Muscle of leg (tissue), 11 donors: ENCODE measurements around the gene INSM1. TPM values are rescaled to one million over a fixed set of nuclear protein-coding genes. Genes with fewer than 3 reads are reported as not detected.

Experiments
- DNase-seq: peaks from one replicate; pipeline ENCODE4 v3.0.0; 2013
- H3K27ac ChIP-seq: one replicate; pipeline ENCODE4 v1.5.1; 2013; ENCODE audit warnings: mild to moderate bottlenecking, low read length, control low read depth
- H3K27me3 ChIP-seq: one replicate; pipeline ENCODE4 v1.6.1; 2013; ENCODE audit warnings: low read length; ENCODE audit not compliant: control insufficient read depth, insufficient read depth
- H3K36me3 ChIP-seq: one replicate; pipeline ENCODE4 v1.6.1; 2013; ENCODE audit warnings: low read length; ENCODE audit not compliant: control insufficient read depth, insufficient read depth
- H3K4me1 ChIP-seq: one replicate; pipeline ENCODE4 v1.6.1; 2013; ENCODE audit warnings: low read length; ENCODE audit not compliant: control insufficient read depth, insufficient read depth
- H3K4me3 ChIP-seq: one replicate; pipeline ENCODE4 v1.5.1; 2013; ENCODE audit warnings: low read length, control low read depth
- H3K9me3 ChIP-seq: replicated peaks from 2 replicates; pipeline ENCODE4 v1.6.1; 2013; ENCODE audit warnings: low read depth, low read length; ENCODE audit not compliant: control insufficient read depth
- WGBS: methylation state at CpG from one replicate; pipeline ENCODE4 v1.1.5; 2013; ENCODE audit warnings: missing lambda C conversion rate; ENCODE audit not compliant: insufficient coverage; 5-methylcytosine and 5-hydroxymethylcytosine counted together
- polyA plus RNA-seq, 8 donors: library from polyadenylated mRNA; unstranded; fragments of 120-200 nt; gene quantifications; one replicate each; pipeline versions ENCODE4 v1.2.1 to v1.2.3, GENCODE V29; 2013; ENCODE audit warnings: inconsistent platforms in 1 of 8, low replicate concordance in 1 of 8; ENCODE audit not compliant: insufficient read length in 8 of 8, insufficient read depth in 1 of 8
- total RNA-seq: library from RNA; stranded (reverse); fragments of 120-200 nt; gene quantifications from one replicate; pipeline ENCODE4 v1.2.4, GENCODE V29; 2013

INSM1 gene
- total and polyA plus RNA-seq, 9 donors, result 0.04 to 0.48 (median 0.16) TPM

DNA sequence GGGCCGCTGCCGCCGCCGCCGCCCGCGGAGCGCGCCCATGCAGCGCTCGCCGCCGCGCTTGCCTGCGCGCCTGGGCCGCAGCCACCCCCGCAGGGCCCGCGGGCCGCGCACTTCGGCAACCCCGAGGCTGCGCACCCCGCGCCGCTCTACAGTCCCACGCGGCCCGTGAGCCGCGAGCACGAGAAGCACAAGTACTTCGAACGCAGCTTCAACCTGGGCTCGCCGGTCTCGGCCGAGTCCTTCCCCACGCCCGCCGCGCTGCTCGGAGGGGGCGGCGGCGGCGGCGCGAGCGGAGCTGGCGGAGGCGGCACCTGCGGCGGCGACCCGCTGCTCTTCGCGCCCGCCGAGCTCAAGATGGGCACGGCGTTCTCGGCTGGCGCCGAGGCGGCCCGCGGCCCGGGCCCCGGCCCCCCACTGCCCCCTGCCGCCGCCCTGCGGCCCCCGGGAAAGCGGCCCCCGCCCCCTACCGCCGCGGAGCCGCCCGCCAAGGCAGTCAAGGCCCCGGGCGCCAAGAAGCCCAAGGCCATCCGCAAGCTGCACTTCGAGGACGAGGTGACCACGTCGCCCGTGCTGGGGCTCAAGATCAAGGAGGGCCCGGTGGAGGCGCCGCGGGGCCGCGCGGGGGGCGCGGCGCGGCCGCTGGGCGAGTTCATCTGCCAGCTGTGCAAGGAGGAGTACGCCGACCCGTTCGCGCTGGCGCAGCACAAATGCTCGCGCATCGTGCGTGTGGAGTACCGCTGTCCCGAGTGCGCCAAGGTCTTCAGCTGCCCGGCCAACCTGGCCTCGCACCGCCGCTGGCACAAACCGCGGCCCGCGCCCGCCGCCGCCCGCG lies 730 bp downstream of the INSM1 start:
- no peaks in the 10 kb centered on the region for H3K36me3 ChIP-seq
- H3K4me1 ChIP-seq, result peaks cover 23% of the 10 kb centered on the region
- H3K9me3 ChIP-seq, result no peaks in the 10 kb centered on the region
- WGBS, result under 1% methylated on average over 129 of the region's 130 CpGs
- no peak overlapping the region for H3K27ac ChIP-seq
- no peak overlapping the region for H3K4me3 ChIP-seq
- no peak for DNase-seq
- peaks cover 80% of the 10 kb centered on the region for H3K27me3 ChIP-seq

DNA sequence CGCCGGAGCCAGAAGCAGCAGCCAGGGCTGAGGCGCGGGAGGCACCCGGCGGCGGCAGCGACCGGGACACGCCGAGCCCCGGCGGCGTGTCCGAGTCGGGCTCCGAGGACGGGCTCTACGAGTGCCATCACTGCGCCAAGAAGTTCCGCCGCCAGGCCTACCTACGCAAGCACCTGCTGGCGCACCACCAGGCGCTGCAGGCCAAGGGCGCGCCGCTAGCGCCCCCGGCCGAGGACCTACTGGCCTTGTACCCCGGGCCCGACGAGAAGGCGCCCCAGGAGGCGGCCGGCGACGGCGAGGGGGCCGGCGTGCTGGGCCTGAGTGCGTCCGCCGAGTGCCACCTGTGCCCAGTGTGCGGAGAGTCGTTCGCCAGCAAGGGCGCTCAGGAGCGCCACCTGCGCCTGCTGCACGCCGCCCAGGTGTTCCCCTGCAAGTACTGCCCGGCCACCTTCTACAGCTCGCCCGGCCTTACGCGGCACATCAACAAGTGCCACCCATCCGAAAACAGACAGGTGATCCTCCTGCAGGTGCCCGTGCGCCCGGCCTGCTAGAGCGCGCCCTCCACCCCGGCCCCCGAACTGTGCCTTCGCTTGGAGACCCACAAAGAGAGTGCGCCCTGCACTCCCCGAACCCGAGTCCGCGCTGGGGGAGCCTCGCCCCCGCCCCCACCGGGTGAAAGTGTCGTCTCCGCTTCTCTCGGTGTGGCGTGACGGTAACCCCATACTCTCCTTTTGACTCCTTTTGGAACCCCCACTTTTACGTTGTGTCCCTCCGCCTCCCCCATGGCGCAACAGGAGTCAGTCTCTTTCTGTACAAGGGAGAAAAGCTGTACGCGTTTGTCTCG lies 1.6 kb downstream of the INSM1 start:
- Histone ChIP-seq H3K4me3 (peak overlapping the region; percentile 4), H3K27me3 (peaks cover 79% of the 10 kb centered on the region)
- WGBS, result 1% methylated on average over 80 of the region's 86 CpGs

DNA sequence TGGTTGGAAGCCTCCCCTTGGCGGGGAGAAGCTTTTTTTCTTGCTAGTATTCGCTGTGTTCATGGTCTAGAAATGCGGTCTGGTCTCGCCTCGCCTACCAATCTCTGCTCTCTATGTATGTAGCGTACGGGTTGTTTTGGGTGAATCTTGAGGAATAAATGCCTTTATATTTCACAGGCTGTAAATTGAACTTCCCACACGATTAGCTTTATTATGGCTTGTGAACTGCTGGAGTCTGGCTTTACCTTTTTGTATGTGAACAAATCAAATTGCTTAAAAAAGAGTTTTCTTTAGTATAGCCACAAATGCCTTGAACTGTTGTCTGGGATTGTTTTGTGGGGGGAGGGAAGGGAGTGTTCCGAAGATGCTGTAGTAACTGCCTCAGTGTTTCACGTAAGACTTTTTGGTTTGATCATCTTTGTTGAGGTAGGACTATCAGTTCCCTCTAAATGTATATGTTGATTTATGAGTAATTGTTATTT lies 2.2 kb downstream of the INSM1 start:
- H3K36me3 ChIP-seq, result no peaks in the 10 kb centered on the region
- peaks cover 78% of the 10 kb centered on the region for H3K27me3 ChIP-seq
- H3K9me3 ChIP-seq, result no peaks in the 10 kb centered on the region
- WGBS, result 34% methylated on average over 2 of the region's 10 CpGs
- H3K4me3 ChIP-seq, result no peak overlapping the region
- DNase-seq, result no peak
- H3K4me1 ChIP-seq, result peaks cover 17% of the 10 kb centered on the region
- no peak overlapping the region for H3K27ac ChIP-seq

More for the DNA sequence above, 1.6 kb downstream of the INSM1 start:
- Histone ChIP-seq H3K36me3 (no peaks in the 10 kb centered on the region), H3K27ac (no peak overlapping the region), H3K4me1 (peaks cover 17% of the 10 kb centered on the region), H3K9me3 (no peaks in the 10 kb centered on the region)
- no peak for DNase-seq

DNA sequence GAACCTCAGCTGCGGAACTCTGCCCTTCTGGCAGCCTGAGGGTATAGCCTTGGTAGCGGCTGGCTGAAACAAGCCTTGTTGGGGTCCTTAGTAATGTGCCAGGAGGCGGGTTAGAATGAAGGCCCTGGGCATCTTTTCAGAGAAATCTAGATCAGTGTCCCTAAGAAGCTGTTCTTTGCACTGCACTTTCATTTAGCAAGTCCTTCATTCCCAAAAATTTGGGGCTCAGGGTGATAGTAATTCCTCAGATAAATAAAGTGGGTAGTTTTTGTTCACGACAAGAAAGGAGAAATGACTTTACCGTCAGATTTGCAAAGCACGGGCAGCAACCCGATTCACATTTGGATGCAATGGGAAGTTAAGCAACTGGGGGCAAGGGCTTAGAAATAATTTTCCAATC lies 3.2 kb downstream of the INSM1 start:
- Histone ChIP-seq H3K9me3 (no peaks in the 10 kb centered on the region), H3K27me3 (peaks cover 76% of the 10 kb centered on the region), H3K4me3 (no peak overlapping the region), H3K36me3 (no peaks in the 10 kb centered on the region), H3K4me1 (peaks cover 17% of the 10 kb centered on the region), H3K27ac (no peak overlapping the region)
- 10% methylated on average over 2 of the region's 7 CpGs for WGBS
- no peak for DNase-seq

DNA sequence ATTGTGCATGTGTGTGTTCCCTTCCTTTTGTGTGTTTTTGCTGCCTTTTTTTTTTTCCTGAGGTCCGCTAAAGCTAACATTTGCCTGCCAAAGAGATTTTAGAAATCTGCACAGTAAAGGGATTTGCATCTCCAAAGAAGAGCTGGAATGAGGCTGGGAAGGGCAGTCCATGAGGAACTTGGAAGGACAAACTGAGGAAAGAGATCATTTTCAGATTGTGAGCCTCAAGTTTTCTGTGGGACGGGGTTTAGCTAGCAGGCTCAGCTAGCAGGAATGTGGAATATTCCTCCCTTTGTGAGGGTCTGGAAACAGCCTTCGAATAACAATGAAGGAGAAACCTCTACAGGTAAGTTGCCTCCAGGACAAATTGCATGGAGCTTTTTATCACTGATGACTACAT lies 3.8 kb downstream of the INSM1 start:
- WGBS, result 14% methylated on average over 1 of the region's 3 CpGs
- DNase-seq, result no peak
- H3K4me1 ChIP-seq, result peaks cover 17% of the 10 kb centered on the region
- no peak overlapping the region for H3K4me3 ChIP-seq
- H3K27ac ChIP-seq, result no peak overlapping the region
- H3K36me3 ChIP-seq, result no peaks in the 10 kb centered on the region
- H3K9me3 ChIP-seq, result no peaks in the 10 kb centered on the region
- H3K27me3 ChIP-seq, result peaks cover 71% of the 10 kb centered on the region

DNA sequence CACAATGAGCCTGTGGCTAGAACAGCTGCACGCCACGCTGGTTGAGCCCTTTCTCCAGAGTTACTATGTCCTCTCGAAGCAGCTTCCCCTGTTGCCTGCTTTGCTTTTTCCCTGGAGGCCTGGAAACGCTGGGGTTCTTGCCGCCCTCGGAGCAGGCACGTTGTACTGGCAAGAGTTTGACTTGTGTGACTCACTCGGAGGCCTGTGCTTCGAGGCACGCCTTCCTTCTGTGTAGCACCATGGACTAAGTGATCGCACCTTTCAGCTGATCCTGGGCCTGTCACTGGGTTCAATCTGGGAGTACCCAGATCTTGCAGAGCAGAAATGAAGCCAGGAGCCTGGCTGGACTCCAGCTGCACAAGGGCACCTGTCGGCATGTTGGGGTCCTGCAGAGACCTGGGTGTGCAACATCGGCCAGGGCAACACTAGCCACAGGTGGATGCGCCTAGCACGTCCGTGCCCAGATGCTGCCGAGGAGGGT lies 5.2 kb downstream of the INSM1 start:
- peaks cover 61% of the 10 kb centered on the region for H3K27me3 ChIP-seq
- peak; percentile 24 for DNase-seq
- H3K27ac ChIP-seq, result no peak overlapping the region
- H3K36me3 ChIP-seq, result no peaks in the 10 kb centered on the region
- H3K4me1 ChIP-seq, result peaks cover 12% of the 10 kb centered on the region
- 43% methylated on average over 17 of the region's 17 CpGs for WGBS
- H3K4me3 ChIP-seq, result no peak overlapping the region
- no peaks in the 10 kb centered on the region for H3K9me3 ChIP-seq

DNA sequence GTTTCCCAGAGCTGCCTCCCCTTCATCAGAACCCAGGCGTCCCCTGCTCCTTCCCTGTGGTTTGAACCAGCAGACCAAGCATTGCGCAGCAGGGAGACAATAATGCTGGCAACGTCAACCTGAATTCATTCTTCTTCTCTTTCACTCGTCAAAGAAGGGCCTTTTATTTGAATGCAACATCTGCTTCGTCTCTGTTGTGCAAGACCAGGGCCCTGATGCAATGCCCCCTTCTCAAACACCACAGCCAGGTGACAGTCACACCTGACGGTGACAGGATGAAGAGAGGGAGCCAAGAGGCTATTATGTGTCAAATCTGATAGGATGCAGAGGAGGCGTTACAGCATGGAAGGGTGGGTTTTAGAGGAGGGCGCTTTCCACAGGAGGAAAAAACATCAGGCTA lies 8.0 kb downstream of the INSM1 start:
- Histone ChIP-seq H3K9me3 (peaks cover 4% of the 10 kb centered on the region), H3K4me3 (no peak overlapping the region), H3K36me3 (no peaks in the 10 kb centered on the region), H3K4me1 (peaks cover 6% of the 10 kb centered on the region), H3K27me3 (peaks cover 44% of the 10 kb centered on the region), H3K27ac (no peak overlapping the region)
- DNase-seq, result no peak
- 75% methylated on average over 3 of the region's 8 CpGs for WGBS

DNA sequence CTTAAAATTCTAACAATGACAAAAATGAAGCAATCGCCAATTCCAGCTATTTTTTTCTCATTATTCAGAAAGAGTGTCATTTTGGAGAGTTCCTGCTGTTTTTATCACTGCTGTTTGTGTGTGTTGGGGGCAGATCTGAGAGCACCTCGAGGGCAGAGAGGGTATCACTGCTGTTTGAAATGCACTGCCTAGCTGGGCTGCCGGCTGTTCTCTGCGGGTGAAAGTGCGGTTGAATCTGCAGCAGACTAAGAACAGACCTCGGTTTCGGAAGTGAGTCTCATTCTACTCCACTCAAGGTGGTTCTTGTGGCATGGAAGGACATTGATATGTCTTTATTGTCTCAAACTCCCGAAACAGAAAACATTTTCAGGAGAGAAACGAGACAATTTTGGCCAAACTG lies 18.3 kb downstream of the INSM1 start:
- H3K4me1 ChIP-seq, result no peaks in the 10 kb centered on the region
- H3K4me3 ChIP-seq, result no peak overlapping the region
- DNase-seq, result no peak
- no peaks in the 10 kb centered on the region for H3K9me3 ChIP-seq
- H3K27me3 ChIP-seq, result peaks cover 11% of the 10 kb centered on the region
- H3K36me3 ChIP-seq, result peaks cover 5% of the 10 kb centered on the region
- WGBS, result 60% methylated on average over 4 of the region's 9 CpGs
- H3K27ac ChIP-seq, result no peak overlapping the region

DNA sequence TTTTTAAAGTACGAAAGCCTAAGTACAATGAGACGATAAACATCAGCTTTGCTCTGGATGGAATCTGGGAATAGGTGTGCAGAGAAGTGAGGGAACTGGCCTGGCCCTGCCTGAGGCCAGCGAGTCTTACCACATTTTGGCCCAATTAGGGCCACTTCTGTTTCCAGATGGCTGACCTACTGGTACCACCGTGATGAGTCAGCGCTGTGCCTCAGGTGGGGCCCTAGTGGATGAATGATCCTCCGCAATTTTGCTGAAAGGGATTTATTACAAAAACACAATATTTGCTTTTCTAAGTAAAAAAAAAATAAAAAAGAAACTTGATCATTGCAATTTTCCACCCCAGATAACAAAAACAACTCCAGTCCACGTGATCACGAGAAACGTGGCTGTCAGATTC lies 22.5 kb downstream of the INSM1 start:
- peaks cover 7% of the 10 kb centered on the region for H3K4me1 ChIP-seq
- DNase-seq, result no peak
- H3K9me3 ChIP-seq, result no peaks in the 10 kb centered on the region
- 92% methylated on average over 6 of the region's 9 CpGs for WGBS
- H3K27me3 ChIP-seq, result peaks cover 4% of the 10 kb centered on the region
- no peak overlapping the region for H3K27ac ChIP-seq
- H3K36me3 ChIP-seq, result peaks cover 12% of the 10 kb centered on the region
- no peak overlapping the region for H3K4me3 ChIP-seq

DNA sequence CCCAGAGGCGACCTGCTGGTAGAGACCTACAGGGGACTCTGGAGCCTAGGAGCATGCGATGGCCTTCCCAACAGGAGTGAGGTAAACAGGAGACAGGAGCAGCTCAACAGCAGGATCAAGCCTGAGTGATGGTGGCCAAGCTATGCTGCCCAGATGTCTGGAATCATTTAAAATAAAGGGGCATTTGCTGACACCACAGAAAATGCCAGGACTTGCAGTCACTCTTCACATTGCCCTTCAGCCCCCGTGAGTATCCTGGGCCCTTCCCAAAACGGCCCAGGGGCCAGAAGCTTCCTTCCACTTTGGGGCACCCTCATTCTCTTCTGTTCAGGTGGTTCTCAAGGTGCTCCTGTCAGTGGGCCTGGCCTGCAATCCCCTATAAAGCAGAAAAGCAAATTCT lies 23.2 kb downstream of the INSM1 start:
- 84% methylated on average over 4 of the region's 4 CpGs for WGBS
- no peaks in the 10 kb centered on the region for H3K9me3 ChIP-seq
- no peak overlapping the region for H3K27ac ChIP-seq
- DNase-seq, result no peak
- H3K27me3 ChIP-seq, result peaks cover 2% of the 10 kb centered on the region
- H3K4me3 ChIP-seq, result no peak overlapping the region
- H3K36me3 ChIP-seq, result peaks cover 12% of the 10 kb centered on the region
- peaks cover 12% of the 10 kb centered on the region for H3K4me1 ChIP-seq
